Measurements from ENCODE around the gene PRRX2. TPM values are rescaled to one million over a fixed set of nuclear protein-coding genes. Genes with fewer than 3 reads are reported as not detected.

The PRRX2 gene
- polyA plus RNA-seq, 1 donor (not counting 4 experiments of a cell fraction or from before 2014, with no cell fraction given), result not detected

DNA sequence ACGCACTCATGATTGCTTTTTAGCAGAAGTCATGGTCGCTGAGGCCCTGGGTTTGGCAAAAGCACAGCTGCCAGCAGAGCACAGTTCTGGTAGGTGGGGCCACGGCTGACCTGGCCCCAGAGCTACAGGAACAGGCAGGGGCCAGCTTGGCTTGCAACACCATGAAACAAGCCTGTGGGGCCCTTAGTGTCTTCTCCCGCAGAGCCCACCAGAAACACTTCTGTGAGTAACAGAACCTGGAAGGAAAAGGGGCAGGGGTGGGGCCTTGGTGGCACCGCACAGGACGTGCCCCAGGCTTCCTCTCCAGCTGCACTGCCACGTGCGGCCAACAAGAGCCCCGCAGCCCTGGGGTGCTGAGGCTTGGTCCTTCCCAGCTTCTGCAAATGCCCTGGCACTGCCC, 28.3 kb upstream of the PRRX2 start:
- no peak for FAIRE-seq
- H3K27me3 ChIP-seq (ENCODE audit: control insufficient read depth, extremely low read depth, insufficient read depth, low read length), result no peaks in the 10 kb centered on the region
- peaks cover 30% of the 10 kb centered on the region for H4K20me1 ChIP-seq (ENCODE audit: control insufficient read depth, extremely low read depth, insufficient read depth, low read length)
- peaks cover 22% of the 10 kb centered on the region for H3K4me1 ChIP-seq (ENCODE audit: control insufficient read depth, extremely low read depth, insufficient read depth, low read length)
- TF ChIP-seq, protein P1, sequence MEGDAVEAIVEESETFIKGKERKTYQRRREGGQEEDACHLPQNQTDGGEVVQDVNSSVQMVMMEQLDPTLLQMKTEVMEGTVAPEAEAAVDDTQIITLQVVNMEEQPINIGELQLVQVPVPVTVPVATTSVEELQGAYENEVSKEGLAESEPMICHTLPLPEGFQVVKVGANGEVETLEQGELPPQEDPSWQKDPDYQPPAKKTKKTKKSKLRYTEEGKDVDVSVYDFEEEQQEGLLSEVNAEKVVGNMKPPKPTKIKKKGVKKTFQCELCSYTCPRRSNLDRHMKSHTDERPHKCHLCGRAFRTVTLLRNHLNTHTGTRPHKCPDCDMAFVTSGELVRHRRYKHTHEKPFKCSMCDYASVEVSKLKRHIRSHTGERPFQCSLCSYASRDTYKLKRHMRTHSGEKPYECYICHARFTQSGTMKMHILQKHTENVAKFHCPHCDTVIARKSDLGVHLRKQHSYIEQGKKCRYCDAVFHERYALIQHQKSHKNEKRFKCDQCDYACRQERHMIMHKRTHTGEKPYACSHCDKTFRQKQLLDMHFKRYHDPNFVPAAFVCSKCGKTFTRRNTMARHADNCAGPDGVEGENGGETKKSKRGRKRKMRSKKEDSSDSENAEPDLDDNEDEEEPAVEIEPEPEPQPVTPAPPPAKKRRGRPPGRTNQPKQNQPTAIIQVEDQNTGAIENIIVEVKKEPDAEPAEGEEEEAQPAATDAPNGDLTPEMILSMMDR (optimal IDR thresholded peaks at IDR 0.05 in 1 of 3, IDR thresholded peaks at IDR 0.05 in 1 of 3, conservative IDR thresholded peaks at IDR 0.05 in 1 of 3; ENCODE audit: extremely low read depth in 1 of 3, insufficient read depth in 2 of 3, low read length in 3 of 3), result no peak
- TF ChIP-seq EZH2 (IDR thresholded peaks at IDR 0.05; ENCODE audit: low read length), result no peak
- H3K79me2 ChIP-seq (ENCODE audit: control insufficient read depth, insufficient read depth, low read length), result peaks cover 71% of the 10 kb centered on the region
- dilution Hi-C loops (cut with MboI; ENCODE audit: extremely low pct_ligation_motif_present, low sequenced_read_pairs), result loop anchor here (10.0 kb wide), 1 partner anchor 88 kb away; no protein-coding TSS in a partner anchor
- DNase-seq (ENCODE audit: low read depth, low spot score), result no peak
- H3K27ac ChIP-seq (ENCODE audit: control insufficient read depth, insufficient read depth, low read length), result no peak overlapping the region
- no peak overlapping the region for H3K9ac ChIP-seq (ENCODE audit: control insufficient read depth, extremely low read depth, insufficient read depth, low read length)
- no peak overlapping the region for H2AFZ ChIP-seq (ENCODE audit: control insufficient read depth, low read length)
- H3K4me2 ChIP-seq (ENCODE audit: control insufficient read depth, extremely low read depth, insufficient read depth, low read depth, low read length), result no peak overlapping the region
- no peaks in the 10 kb centered on the region for H3K9me3 ChIP-seq (ENCODE audit: control insufficient read depth, low read depth, low read length)
- peaks cover 47 to 50% of the 10 kb centered on the region in 2 experiments for H3K36me3 ChIP-seq (ENCODE audit: control insufficient read depth in 2 of 2, extremely low read depth in 1 of 2, insufficient read depth in 2 of 2, low read length in 2 of 2)
- no peak overlapping the region for H3K4me3 ChIP-seq (ENCODE audit: control insufficient read depth in 2 of 3, extremely low read depth in 1 of 3, insufficient read depth in 2 of 3, low read depth in 1 of 3, low read length in 3 of 3)
- no peaks in the 10 kb centered on the region for H3K9me1 ChIP-seq (ENCODE audit: control insufficient read depth, extremely low read depth, insufficient read depth, low read length)

DNA sequence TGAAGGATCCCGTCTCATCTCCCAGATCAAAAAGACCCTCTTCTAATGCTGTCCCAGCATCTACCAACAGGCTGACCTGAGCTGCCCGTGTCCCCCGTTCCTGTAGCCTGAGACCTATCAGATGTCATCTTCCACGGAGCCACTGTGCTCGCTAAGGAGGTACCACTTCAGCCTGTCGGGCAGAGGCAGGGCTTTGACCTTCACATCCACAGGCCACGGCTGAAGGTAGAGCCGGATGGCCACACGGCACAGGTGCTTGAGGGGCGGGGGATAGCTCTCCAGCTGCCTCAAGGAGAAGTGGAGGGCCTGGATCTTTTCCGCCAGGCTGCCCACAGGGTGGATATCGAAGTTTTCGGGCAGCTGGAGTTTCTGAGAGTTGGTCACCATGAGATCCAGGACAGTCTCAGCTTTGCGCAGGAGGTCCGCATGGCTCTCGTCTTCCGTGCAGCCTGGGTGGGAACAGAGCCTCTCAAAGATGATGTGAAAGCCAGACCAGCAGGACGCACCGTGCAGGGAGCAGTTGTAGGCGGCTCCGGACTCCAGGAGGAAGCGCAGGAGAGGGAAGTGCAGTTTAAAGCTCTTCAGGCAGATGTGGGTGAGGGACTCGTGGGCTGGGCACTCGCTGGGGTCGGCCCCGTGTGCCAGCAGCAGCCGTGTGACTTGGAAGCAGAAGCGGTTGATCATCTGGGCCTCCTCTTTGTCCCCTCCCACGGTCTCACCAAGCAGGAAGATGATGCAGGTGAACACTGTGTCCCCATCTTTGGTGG, 27.6 kb upstream of the PRRX2 start:
- Histone ChIP-seq H3K4me3 (ENCODE audit: control insufficient read depth in 2 of 3, extremely low read depth in 1 of 3, insufficient read depth in 2 of 3, low read depth in 1 of 3, low read length in 3 of 3) (no peak overlapping the region), H3K27me3 (ENCODE audit: control insufficient read depth, extremely low read depth, insufficient read depth, low read length) (no peaks in the 10 kb centered on the region), H3K9me3 (ENCODE audit: control insufficient read depth, low read depth, low read length) (no peaks in the 10 kb centered on the region), H4K20me1 (ENCODE audit: control insufficient read depth, extremely low read depth, insufficient read depth, low read length) (peaks cover 25% of the 10 kb centered on the region), H3K27ac (ENCODE audit: control insufficient read depth, insufficient read depth, low read length) (no peak overlapping the region), H3K4me1 (ENCODE audit: control insufficient read depth, extremely low read depth, insufficient read depth, low read length) (peaks cover 19% of the 10 kb centered on the region), H3K9me1 (ENCODE audit: control insufficient read depth, extremely low read depth, insufficient read depth, low read length) (no peaks in the 10 kb centered on the region), H3K36me3 (ENCODE audit: control insufficient read depth in 2 of 2, extremely low read depth in 1 of 2, insufficient read depth in 2 of 2, low read length in 2 of 2) (peaks cover 45 to 46% of the 10 kb centered on the region in 2 experiments), H3K79me2 (ENCODE audit: control insufficient read depth, insufficient read depth, low read length) (peaks cover 64% of the 10 kb centered on the region), H3K4me2 (ENCODE audit: control insufficient read depth, extremely low read depth, insufficient read depth, low read depth, low read length) (no peak overlapping the region), H2AFZ (ENCODE audit: control insufficient read depth, low read length) (no peak overlapping the region), H3K9ac (ENCODE audit: control insufficient read depth, extremely low read depth, insufficient read depth, low read length) (no peak overlapping the region)
- dilution Hi-C loops (cut with MboI; ENCODE audit: extremely low pct_ligation_motif_present, low sequenced_read_pairs), result loop anchor here (10.0 kb wide), 1 partner anchor 87 kb away; no protein-coding TSS in a partner anchor
- TF ChIP-seq, protein P1 (optimal IDR thresholded peaks at IDR 0.05 in 1 of 3, IDR thresholded peaks at IDR 0.05 in 1 of 3, conservative IDR thresholded peaks at IDR 0.05 in 1 of 3; ENCODE audit: extremely low read depth in 1 of 3, insufficient read depth in 2 of 3, low read length in 3 of 3), result no peak
- DNase-seq (ENCODE audit: low read depth, low spot score), result no peak
- FAIRE-seq, result no peak
